AG10803 (cell line): ENCODE data around the gene INSRR.

Experiments
- DNase-seq: peaks from one replicate; pipeline ENCODE4 v3.0.0; 2010; ENCODE audit warnings: low read depth
- H3K4me3 ChIP-seq: 2 replicates; pipeline ENCODE4 v1.5.1; 2011; ENCODE audit warnings: mild to moderate bottlenecking, low read length, control low read depth
- TF ChIP-seq, protein P1 (sequence below): conservative IDR thresholded peaks from 2 replicates; pipeline ENCODE4 v1.5.1; 2011; ENCODE audit warnings: mild to moderate bottlenecking, low read length, control low read depth, inconsistent platforms

Gene INSRR

DNA sequence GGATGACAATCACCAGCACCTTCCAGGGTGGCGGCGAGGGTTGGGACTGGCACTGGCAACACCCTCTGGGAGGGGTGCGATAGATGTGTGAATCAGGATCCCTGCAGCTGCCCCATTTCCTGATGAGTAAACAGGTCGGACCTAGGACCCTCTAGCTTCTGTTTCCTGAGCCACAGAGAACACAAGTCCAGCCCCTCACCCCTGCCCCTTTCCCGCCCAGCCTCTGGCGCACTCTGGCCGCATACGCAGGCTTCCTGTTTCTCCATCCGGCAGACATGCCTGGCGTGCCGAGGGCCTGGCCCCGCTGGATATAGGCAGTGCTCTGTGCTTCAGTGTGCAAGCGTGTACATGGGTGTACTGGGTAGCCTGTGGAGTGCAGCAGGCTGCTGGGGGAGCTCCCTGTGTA is 39.2 kb upstream of the INSRR start:
- DNase-seq: no peak
- TF ChIP-seq, protein P1, sequence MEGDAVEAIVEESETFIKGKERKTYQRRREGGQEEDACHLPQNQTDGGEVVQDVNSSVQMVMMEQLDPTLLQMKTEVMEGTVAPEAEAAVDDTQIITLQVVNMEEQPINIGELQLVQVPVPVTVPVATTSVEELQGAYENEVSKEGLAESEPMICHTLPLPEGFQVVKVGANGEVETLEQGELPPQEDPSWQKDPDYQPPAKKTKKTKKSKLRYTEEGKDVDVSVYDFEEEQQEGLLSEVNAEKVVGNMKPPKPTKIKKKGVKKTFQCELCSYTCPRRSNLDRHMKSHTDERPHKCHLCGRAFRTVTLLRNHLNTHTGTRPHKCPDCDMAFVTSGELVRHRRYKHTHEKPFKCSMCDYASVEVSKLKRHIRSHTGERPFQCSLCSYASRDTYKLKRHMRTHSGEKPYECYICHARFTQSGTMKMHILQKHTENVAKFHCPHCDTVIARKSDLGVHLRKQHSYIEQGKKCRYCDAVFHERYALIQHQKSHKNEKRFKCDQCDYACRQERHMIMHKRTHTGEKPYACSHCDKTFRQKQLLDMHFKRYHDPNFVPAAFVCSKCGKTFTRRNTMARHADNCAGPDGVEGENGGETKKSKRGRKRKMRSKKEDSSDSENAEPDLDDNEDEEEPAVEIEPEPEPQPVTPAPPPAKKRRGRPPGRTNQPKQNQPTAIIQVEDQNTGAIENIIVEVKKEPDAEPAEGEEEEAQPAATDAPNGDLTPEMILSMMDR: no peak
- no peak overlapping the region for H3K4me3 ChIP-seq

DNA sequence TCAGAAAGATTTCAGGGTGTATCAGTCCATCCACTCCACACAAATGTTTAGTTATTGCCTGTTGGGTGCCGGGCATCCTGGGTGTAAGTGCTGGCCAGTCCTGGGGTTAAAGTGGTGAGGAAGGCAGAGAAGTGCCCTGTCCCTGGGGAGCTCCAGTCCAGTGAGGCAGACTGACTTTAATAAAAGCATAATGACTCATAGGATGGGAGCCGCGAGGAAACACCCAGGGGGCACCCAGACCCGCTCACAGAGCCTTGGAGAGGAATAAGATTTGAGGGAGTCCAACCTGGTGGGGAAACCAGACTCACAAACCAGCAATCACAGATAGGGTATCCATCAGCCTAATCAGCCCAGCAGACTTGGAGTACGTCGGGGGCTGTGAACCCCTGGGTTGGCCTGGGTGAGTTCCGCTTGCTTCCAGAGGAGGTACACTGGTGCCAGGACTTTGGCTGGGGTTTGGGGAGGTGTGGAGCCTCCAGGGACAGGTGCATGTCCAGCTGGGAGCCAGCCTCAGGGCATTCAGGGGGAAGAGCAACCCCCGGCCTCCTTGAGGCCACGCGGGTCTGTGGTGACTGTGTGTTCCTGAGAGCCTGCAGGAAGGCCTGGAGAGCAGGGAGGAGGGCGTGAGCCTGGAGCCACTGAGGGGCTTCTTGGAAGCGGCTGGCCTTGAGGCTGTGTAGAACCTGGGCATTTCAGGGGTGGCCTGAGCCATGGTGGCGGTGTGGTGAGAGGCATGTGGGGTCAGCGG is 38.3 kb upstream of the INSRR start:
- TF ChIP-seq, protein P1: no peak
- peak; percentile 70 for DNase-seq
- no peak overlapping the region for H3K4me3 ChIP-seq

DNA sequence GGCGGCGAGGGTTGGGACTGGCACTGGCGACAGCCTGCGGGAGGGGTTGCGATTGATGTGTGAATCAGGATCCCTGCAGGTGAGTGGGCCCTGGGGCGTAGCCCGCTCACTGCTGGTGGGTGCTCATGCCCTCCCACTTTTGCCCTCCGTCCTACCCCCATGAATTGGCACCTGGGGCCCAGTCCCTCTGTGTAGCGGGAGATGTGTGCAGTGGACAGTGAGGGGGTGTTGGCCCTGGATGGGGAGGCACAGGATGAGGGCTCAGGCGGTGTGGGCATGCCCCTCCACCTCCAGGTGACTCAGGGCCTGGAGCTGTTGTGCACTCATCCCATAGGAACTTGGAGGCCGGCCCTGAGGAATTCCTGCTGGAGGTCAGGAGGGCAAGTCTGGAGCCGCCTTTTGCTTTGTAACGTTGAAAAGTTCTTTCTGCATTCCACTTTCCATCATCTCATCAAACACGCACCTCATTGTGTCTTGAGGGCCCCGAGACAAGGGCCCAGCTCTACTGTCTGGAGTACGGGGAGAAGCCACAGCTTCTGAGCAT is 37.6 kb upstream of the INSRR start:
- TF ChIP-seq, protein P1: no peak
- DNase-seq: peak; percentile 94
- no peak overlapping the region; the same call in 1 of the 2 replicates for H3K4me3 ChIP-seq

DNA sequence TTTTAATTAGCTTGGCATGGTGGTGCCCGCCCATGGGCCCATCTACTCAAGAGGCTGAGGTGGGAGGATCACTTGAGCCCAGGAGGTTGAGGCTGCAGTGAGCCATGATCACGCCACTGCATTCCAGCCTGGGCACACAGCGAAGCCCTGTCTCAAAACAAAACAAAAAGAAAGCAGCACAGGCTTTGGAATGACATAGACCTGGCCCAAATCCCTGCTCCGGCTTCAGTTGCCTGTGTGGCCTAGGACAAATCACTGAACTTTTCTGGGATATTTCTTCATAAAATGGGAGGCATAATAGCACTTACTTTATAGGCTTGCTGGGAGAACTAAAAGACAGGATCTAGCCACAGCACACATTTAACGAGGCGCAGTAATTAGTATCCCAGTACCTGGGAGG is 37.0 kb upstream of the INSRR start:
- no peak for DNase-seq
- no peak overlapping the region for H3K4me3 ChIP-seq
- TF ChIP-seq, protein P1: no peak

DNA sequence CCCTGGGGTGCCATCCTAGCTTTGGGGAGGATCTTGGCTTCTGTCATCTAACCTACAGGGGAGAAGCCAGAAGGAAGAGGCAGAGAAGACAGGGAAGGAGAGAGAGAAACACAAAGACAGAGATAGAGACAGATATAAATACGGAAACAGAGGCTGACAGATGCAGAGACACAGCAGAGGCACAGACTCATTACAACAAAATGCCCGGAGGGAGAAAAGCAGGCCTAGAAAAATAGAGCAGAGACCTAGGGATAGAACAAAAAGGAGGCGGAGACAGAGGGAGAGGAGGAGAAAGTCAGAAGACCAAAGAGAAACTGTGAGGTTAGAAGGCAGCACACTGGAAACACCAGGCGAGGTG is 36.5 kb upstream of the INSRR start:
- H3K4me3 ChIP-seq: no peak overlapping the region
- no peak for DNase-seq
- TF ChIP-seq, protein P1: no peak

DNA sequence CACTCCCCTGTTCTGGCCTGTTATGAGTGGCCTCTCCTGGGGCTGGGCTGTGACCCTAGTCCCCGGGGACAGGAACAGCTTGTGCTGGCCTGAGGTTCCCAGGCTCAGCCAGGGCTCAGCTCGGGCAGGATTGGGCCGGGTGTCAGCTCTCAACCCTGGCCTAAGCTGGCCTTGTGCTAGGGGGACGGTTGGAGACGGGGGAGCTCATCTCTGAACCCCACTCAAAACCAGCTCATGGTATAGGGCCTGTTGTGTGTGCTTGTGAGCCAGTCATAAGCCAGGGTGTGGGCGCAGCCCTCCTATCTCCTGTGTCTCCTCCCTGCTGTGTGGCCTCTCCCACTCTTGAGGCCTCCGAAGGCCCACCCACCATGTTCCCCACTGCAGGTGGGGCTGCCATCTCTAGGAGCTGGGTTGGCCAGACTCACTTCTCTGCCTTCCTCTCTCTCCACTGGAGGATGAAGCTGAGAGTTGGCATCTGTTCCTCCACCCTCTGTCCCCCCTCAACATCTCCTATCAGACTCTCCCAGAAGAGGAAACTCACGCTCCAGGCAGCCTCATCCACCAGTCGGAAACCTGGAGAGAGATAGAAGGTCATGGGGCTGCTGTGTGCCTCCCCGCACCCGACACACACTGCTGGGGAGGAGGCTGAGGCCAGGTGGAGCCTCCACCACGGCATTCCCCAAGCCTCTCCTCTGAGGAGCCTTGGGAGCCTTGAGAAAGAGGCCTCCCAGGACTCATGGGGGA is 36.0 kb upstream of the INSRR start:
- TF ChIP-seq, protein P1: no peak
- no peak for DNase-seq

More for the DNA sequence above, 36.0 kb upstream of the INSRR start:
- peak overlapping the region; percentile 56 for H3K4me3 ChIP-seq
